Stimulated activated CD8-positive, alpha-beta memory T cell treated with anti-CD3 and anti-CD28 coated beads, Interleukin-15, amount 100 ng/mL, for 24 hours (primary cell): Measurements from ENCODE around the gene MRFAP1.
"Not testable (repeated sequence)": the region's sequence is repeated elsewhere in the genome, so short reads cannot be mapped to it uniquely, and the experiment has no call there.

ENCODE experiments used
- DNase-seq: peaks from one replicate; pipeline ENCODE4 v3.0.0-alpha.2; 2020; ENCODE audit warnings: low read depth

Gene MRFAP1

DNA sequence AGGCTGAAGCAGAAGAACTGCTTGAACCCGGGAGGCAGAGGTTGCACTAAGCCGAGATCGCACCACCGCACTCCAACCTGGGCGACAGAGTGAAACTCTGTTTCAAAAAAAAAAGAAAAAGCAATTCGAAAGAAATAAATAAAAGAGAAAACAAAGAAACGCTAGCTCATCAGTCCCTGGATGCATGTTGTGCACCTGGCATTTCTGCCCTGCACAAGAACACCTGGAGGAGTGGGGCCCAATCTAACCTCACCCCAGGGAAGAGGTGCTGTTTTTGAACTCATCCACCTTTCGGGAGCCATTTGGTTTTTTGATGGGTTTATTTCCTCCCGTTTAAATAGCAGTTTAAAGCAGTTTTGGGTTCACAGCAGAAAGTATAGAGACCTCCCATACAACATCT, 5.7 kb upstream of the MRFAP1 start:
- no peak for DNase-seq

GRCh38 chr4:6639137-6639680, 1.3 kb upstream of the MRFAP1 start:
- DNase-seq, result no peak

- DNase-seq, result no peak
Observed at GRCh38 chr4:6641164-6641970, 882 bp downstream of the MRFAP1 start.

DNA sequence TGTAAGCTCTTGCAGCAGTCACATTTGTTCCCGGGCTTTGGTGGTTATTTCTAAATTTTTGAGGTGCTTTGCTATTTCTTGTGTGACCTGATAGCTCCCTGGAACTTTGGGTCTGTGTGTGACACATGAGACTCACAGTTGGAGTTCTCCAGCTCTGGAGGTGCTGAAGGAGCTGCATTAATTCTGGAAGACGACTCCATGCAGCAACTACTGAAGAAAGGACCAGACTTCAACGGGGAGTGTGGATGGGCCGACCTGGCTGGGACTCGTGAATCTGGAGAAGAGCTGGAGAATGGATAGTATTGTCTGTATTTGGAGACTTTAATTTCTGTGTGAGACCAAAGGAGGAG, 1.5 kb downstream of the MRFAP1 start:
- DNase-seq, result no peak

DNA sequence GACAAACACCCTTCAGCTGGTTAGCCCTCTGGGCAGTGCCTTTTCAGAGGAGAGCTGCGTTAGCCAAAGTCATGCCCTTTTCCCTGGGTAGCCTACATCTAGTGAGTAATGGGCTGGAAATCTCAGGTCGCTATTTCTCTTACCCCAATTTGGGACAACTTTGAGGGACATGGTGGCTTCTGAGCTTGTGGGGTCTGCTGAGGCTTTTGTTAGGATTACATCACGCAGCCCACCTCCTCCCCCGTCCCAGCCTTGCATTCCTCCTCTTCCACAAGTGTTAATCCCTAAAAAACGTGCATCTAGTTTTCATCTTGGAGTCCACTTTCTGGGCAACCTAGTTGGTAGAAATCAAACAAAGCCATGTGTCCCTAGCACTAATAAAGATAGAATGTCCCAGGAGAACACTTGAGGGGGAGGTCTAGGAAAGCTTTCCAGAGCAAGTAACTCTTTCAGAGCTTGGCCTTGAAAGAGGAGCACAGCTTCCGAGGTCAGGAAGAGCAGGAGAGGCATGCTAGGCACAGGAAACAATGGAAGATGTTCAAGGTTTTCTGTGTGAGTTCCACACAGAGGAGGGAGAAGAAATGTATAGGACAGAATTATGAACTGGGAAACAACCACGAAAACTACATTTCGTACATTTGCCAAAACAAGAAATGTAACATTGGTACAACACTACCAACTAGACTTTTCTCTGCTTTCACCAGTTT, 2.8 kb downstream of the MRFAP1 start:
- DNase-seq, result no peak

DNA sequence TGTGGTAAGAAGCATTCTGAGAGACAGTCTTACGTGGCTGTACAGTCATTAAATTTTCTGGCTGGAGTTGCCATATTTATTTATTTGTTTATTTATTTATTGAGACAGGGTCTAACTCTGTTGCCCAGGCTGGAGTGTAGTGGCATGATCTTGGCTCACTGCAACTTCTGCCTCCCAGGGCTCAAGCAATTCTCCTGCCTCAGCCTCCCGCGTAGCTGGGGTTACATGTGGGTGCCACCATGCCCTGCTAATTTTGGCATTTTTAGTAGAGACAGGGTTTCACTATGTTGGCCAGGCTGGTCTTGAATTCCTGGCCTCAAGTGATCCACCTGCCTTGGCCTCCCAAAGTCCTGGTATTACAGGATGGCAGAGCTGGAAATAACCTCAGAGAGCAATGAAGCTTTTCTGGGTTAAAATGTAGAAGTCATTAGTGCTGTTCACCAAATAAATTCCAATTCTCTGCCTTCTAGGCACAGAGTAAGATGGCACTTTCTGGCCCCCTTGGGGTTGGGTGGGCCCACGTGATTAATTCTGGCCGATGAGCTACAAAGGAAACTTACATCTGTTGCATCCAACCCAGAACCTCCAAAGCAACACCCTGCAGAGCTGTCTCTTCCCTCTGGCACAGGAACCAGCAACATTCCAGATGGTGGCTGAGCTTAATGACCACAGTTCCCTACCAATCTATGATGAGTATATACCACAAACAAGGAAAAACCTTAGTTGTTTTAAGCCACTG, 4.5 kb downstream of the MRFAP1 start:
- no peak for DNase-seq

DNA sequence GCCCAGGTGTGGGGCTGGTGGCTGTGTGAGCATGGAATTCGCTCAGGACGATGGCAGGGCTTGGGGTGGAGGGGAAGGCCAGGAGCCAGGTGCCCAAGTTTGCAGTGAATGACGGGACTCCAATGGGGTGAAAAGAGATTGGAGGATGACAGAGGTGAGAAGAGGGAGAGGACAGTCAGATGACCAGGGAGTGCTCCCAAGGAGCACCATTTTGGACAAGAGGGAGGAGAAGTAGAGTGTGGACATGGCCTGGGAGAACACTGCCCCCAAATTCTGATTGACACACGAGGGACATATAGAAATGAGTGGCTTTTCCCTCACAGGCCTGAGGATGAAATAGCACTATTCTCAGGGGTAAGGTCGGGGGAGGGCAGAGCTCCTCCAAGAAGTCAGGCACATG, 6.7 kb downstream of the MRFAP1 start:
- DNase-seq, result no peak

DNA sequence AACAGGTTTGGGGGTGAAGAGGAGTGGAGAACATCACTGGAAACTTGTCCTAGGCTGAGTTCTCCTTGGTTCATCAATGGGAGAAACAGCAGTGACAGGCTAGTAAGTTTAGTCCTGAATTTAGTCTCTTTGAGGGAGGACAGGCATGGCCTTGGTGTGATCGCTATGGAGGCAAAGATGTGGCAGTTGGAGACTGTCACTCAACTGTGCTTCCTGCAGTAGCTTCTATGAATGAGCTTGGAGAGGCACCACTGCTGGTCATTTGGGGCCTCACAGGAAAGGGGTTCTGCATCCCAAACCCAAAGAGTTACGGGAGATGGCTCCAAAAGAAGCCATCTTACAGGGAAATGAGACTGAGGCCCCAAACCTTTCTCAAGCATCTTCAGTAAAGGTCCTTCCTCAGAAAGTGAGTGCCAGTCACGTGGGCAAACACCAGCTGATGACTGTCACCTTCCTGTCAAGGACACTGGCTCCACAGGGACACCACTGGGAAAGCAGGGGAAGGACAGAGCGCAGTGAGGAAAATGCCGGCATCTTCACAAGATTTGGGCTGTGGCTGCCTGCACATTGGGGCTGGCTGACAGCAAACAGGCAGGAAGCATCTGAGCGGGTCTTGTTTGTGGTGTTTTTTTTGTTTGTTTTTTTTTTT, 7.2 kb downstream of the MRFAP1 start:
- no peak for DNase-seq

GRCh38 chr4:6649216-6649615, 8.7 kb downstream of the MRFAP1 start:
- no peak for DNase-seq

- not testable (repeated sequence) for DNase-seq
Observed at GRCh38 chr4:6654211-6654610, 13.7 kb downstream of the MRFAP1 start.

DNA sequence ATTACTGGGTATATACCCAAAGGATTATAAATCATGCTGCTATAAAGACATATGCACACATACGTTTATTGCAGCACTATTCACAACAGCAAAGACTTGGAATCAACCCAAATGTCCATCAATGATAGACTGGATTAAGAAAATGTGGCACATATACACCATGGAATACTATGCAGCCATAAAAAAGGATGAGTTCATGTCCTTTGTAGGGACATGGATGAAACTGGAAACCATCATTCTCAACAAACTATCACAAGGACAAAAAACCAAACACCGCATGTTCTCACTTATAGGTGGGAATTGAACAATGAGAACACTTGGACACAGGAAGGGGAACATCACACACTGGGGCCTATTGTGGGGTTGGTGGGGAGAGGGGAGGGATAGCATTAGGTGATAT, 14.8 kb downstream of the MRFAP1 start:
- DNase-seq, result not testable (repeated sequence)

GRCh38 chr4:6655924-6656323, 15.4 kb downstream of the MRFAP1 start:
- no peak for DNase-seq

GRCh38 chr4:6657242-6658208, 17.0 kb downstream of the MRFAP1 start:
- no peak for DNase-seq

- no peak for DNase-seq
Observed at GRCh38 chr4:6658209-6658595, 17.7 kb downstream of the MRFAP1 start.

- DNase-seq, result no peak
Observed at GRCh38 chr4:6658597-6659075, 18.2 kb downstream of the MRFAP1 start.

DNA sequence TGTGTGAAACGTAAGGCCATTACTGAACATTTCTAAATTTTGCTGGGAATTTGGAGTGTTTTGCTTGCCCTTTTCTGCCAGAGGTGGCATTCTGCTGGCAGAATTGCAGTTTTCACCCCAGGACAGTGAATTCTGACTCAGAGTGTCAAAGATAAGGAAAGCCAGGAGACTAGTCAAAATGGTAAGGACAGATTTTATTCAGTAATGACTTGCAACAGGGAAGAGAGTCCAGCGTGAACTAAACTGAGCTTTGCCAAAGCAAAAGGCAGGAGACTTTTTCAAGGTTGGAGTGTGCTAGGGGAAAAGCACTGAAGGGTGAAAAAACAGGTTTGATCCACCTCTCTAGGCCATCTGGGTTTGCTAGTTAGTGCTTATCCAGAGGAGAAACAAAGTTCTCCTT, 19.4 kb downstream of the MRFAP1 start:
- DNase-seq, result no peak

- no peak for DNase-seq
Observed at GRCh38 chr4:6660430-6660829, 19.9 kb downstream of the MRFAP1 start.

- no peak for DNase-seq
Observed at GRCh38 chr4:6662591-6662990, 22.1 kb downstream of the MRFAP1 start.

- DNase-seq, result no peak
Observed at GRCh38 chr4:6663596-6664393, 23.3 kb downstream of the MRFAP1 start.

DNA sequence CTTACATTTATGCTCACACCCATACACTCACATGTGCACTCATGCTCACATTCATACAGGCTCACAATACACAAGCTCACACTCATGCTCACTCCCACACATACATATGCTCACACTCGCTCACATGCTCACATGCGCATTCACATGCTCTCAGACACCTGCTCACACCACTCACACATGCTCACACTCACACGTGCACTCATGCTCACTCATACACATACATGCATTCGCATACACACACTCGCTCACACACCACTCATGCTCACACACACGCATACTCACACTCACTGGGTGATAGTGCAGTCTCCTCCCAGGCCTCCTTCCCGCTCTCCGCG, 24.8 kb downstream of the MRFAP1 start:
- DNase-seq, result no peak
